SKM-1 (cell line): ENCODE data around the gene DHRS7C.
A peak's percentile ranks its signal among the peaks of the same experiment; 100 is the strongest.

ENCODE experiments used
- DNase-seq: peaks from one replicate; lab custom pipeline; 2025; ENCODE audit not compliant: unreplicated experiment; lab: John Stamatoyannopoulos, UW

DHRS7C gene

DNA sequence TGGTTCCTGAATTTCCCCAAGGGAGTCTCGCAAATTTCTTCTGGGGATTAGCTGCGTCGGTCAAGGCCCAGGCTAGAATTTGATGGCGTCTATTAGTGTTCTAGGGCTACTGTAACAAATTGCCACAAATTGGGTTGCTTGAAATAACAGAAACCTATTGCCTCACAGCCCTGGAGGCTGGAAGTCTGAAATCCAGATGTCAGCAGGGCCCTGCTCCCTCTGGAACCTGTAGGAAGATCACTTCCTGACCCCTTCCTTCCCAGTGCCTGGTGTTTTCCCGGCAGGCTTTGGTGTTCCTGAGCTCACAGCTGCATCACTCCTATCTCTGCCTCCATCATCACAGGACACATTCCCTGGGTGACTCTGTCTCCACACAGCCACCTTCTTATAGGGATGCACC lies 24.4 kb downstream of the DHRS7C start:
- no peak for DNase-seq

DNA sequence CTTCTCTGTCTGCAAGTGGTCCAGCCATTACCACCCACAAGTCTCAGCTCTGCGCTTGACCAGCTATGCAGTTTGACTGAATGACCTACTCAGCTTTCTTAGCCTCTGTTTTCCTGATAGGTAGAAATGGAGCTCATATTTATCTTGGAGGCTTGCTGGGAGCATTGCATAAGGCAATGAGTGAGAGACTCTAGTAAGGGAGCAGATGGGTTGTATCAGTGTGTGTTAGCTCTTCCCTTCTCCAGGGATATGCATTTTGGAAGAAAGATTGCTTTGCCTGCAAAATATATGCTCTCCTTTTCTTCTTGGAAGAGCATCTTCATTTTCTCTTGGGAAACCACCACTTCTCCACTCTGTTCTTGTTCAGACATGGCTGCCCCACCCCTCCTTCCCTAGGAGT lies 26.1 kb downstream of the DHRS7C start:
- DNase-seq: no peak

DNA sequence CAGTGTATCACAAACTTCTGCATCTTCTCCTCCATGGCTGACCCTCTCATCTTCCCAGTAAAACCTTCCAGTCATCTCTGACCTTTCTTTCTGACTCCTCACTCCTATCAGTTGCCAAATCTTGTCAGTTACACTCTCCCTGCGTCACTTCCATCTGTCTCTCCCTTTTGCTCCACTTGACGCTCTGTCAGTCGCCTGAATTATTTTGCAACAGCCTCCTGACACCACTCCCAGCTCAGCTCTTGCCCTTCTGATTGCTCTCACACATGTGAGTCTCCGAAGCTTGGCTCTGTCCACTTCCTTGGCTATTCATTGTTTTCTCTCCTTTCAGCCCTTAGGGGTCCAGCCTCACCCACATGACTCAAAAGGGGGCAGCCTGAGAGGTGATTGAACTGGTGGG lies 27.7 kb downstream of the DHRS7C start:
- DNase-seq: no peak

DNA sequence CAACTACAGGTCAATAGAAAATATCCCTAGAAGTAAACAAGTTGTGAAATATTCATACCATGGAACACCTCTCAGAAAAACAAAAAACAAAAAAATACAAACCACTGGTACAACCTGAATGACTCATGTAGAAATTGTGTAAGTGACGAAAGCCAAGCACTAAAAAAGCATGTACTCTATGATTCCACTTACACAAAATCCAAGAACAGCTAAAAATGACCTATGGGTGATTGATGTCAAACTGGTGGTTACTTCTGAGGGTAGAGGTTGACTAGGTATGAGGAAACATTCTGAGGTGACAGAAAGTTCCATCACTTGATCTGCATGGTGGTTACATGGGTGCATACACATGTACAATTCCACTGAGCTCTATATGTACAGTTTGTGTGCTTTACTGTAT lies 31.1 kb downstream of the DHRS7C start:
- no peak for DNase-seq

DNA sequence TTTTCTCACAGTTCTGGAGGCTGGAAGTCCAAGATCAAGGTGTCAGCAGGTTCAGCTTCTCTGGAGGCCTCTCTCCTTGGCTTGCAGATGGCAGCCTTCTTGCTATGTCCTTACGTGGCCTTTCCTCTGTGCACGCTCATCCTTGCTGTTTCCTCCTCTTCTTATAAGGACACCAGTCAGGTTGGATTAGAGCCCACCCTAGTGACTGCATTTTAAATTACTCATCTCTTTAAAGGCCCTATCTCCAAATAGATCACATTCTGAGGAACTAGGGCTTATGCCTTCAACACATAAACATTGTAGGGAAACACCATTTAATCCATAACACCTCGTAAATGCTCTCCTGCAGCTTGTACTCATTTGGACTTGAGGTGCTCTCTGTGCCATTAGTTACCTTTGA lies 36.3 kb downstream of the DHRS7C start:
- DNase-seq: no peak

DNA sequence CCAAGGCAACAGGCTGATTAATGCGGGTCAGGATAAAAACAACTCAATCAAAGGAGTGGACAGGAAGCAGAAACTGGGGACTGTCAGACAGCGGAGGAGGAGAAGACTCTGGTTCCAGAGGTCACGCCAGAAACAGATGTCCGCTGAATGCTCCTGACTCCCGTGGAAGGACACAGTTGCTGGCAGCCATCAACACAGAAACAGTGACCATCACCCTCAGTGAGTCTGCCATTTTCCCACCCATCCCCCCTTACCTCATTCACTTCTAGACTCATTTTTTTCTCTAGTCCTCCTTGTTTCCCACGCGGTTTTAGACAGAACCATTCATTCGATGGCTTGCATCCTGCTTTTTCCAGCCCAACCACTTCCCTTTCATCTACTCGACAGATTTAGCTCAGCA lies 40.9 kb downstream of the DHRS7C start:
- no peak for DNase-seq

DNA sequence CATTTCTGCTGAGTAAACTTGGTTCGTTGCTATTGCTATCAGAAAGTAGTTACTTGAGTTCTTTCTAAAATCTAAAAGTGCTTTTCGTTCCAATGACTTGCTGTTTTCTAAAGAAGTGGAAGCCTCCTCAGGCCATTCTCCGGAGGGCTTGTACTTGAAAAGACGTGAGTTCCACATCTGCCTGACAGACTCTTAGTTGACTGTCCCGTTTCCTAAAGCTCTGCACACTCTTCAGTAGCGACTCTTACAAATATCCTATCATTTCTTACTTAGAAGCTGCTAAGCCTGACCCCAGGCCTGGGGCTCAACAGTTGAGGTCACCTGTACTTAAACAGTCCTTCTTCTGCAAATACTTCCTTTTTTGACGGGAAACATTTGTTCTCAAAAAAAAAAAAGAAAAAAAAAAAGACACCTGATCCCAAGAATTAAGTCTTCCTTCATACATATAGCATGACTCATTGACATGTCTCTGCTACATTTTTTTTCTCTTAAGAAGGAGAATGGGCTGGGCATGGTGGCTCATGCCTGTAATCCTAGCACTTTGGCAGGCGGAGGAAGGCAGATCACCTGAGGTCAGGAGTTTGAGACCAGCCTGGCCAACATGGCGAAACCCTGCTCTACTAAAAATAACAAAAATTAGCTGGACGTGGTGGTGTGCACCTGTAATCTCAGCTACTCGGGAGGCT lies 61.5 kb downstream of the DHRS7C start:
- DNase-seq: no peak

DNA sequence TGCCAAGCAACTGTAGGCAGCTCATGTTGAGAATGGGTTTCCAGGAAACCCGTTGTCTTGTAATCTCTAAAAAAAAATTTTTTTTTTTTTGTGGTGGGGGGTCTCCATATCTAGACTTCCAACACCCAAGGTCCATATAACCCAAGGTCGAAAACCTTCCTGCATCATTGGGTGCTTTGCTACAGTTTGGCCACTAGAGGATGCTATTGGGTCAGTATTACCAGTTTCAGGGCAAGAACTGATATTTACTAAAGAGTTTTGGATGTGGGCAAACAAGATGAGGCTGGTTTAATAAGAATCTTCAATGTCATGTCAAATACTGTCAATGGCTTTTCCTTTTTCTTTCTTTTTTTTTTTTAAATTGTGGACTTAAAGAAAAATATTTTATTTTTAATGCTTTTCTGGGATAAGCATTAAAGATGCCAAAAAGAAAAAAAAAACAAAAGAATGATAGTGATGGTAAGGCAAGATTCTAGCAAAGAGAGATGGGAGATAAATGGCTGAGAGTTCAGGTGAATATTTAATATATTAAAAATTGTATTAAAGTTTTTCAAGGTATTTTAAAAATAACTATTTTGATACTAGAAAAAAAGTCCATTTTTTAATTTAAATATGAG lies 62.2 kb downstream of the DHRS7C start:
- DNase-seq: peak; percentile 5

DNA sequence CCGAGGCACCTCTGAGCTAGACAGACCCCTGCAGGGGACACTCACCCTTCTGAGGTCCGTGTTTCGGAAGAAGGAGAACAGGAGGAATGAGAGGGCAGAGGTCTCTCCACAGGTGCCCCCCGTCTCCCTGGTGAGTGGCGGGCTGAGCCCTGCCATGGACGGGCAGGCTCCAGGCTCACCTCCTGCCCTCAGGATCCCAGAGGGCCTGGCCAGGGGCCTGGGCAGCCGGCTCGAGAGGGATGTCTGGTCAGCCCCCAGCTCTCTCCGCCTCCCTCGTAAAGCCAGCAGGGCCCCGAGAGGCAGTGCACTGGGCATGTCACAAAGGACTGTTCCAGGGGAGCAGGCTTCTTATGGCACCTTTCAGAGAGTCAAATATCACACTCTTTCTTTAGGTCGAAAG lies 62.8 kb downstream of the DHRS7C start:
- DNase-seq: no peak

DNA sequence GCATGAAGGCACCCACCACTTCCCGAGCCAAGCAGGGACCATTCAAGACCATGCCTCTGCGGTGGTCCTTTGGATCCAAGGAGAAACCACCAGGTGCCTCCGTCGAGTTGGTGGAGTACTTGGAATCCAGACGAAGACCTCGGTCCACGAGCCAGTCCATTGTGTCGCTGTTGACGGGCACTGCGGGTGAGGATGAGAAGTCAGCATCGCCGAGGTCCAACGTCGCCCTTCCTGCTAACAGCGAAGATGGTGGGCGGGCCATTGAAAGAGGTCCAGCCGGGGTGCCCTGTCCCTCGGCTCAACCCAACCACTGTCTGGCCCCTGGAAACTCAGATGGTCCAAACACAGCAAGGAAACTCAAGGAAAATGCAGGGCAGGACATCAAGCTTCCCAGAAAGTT lies 63.4 kb downstream of the DHRS7C start:
- no peak for DNase-seq

DNA sequence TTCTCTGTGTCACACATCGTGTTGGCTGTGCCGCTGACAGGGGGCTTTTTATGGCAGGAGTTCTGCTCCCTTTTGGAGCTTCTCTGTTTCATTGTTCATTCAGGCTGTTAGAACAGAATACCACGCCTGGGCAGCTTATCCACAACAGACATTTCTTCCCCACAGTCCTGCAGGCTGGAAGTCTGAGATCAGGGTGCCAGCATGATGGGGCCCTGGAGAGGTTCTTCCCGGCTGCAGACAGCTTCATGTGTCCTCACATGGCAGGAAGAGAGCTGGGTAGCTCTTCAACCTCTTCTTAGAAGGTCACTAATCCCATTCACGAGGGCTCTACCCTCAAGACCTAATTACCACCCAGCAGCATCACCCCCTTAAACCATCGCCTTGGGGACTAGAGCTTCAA lies 65.1 kb downstream of the DHRS7C start:
- no peak for DNase-seq

DNA sequence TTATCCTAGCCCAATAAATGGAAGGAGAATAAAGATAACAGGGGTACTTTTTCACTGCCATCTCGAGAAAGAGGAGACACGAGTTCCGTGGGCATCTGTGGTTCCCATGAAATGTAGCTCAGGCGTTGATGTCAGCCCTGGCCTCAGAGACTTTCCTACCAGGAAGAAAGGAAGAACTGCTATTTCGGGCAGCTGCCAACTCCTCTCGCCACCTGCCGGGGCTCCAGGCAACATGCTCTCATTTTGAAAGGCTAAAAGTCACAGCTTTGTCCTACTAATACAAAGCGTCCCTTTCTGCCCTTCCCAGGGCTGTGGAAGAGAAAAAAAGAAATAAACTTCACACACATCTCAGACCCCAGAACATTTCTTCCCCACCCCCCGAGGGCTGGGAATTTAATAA lies 65.8 kb downstream of the DHRS7C start:
- no peak for DNase-seq
